MG63 (cell line): Measurements from ENCODE around the gene FBN3. TPM values are rescaled to one million over a fixed set of nuclear protein-coding genes. Genes with fewer than 3 reads are reported as not detected.
A peak's percentile ranks its signal among the peaks of the same experiment; 100 is the strongest.
"Not testable (repeated sequence)": the region's sequence is repeated elsewhere in the genome, so short reads cannot be mapped to it uniquely, and the experiment has no call there.

Experiments
- DNase-seq: peaks from one replicate; pipeline ENCODE4 v3.0.0-alpha.2; 2020
- H3K27me3 ChIP-seq: fragments of 250-450 bp; sonication (Bioruptor Pico); 2 replicates; pipeline ENCODE4 v1.5.1; 2020; ENCODE audit warnings: mild to moderate bottlenecking, moderate library complexity
- H3K36me3 ChIP-seq: fragments of 250-450 bp; sonication (Bioruptor Pico); 2 replicates; pipeline ENCODE4 v1.5.1; 2020; ENCODE audit warnings: mild to moderate bottlenecking, moderate library complexity
- H3K4me3 ChIP-seq: fragments of 250-450 bp; sonication (Bioruptor Pico); 2 replicates; pipeline ENCODE4 v1.5.1; 2020; ENCODE audit warnings: mild to moderate bottlenecking, moderate library complexity
- H3K9me3 ChIP-seq: fragments of 250-450 bp; sonication (Bioruptor Pico); 2 replicates; pipeline ENCODE4 v1.5.1; 2020; ENCODE audit warnings: mild to moderate bottlenecking, moderate library complexity
- total RNA-seq: library from RNA; depleted of rRNA; stranded (reverse); fragments of >200 nt; shearing (Covaris generic); gene quantifications from 2 replicates; pipeline ENCODE4 v1.2.3, GENCODE V29; 2014; ENCODE audit warnings: low replicate concordance

FBN3 gene
- total RNA-seq, 1 experiment from 2014 or later = not detected

- no peaks in the 10 kb centered on the region for H3K36me3 ChIP-seq
- H3K27me3 ChIP-seq = peaks cover 9% of the 10 kb centered on the region; the same call in 1 of the 2 replicates
- no peak for DNase-seq
- no peaks in the 10 kb centered on the region for H3K9me3 ChIP-seq
- no peak overlapping the region for H3K4me3 ChIP-seq
Observed at GRCh38 chr19:8057545-8058270, 91.7 kb downstream of the FBN3 start.

GRCh38 chr19:8056533-8056932, 92.9 kb downstream of the FBN3 start:
- no peaks in the 10 kb centered on the region for H3K36me3 ChIP-seq
- peaks cover 5% of the 10 kb centered on the region; the same call in 1 of the 2 replicates for H3K27me3 ChIP-seq
- H3K4me3 ChIP-seq = no peak overlapping the region
- no peak for DNase-seq
- H3K9me3 ChIP-seq = no peaks in the 10 kb centered on the region

GRCh38 chr19:8054169-8054568, 95.2 kb downstream of the FBN3 start:
- H3K4me3 ChIP-seq = no peak overlapping the region
- H3K36me3 ChIP-seq = no peaks in the 10 kb centered on the region
- peaks cover 15% of the 10 kb centered on the region for H3K27me3 ChIP-seq
- DNase-seq = no peak
- peaks cover 5% of the 10 kb centered on the region; the same call in 1 of the 2 replicates for H3K9me3 ChIP-seq

GRCh38 chr19:8052464-8052859, 96.9 kb downstream of the FBN3 start, which contains the start of gene CCL25:
CCL25 (plus strand) TSS chr19:8052760; CDS start chr19:8053050, 290 bp downstream.
- Histone ChIP-seq H3K4me3 (no peak within 1 kb of the TSS), H3K36me3 (no peaks in the 10 kb centered on the region), H3K27me3 (peaks cover 28% of the 10 kb centered on the region), H3K9me3 (peaks cover 5% of the 10 kb centered on the region; the same call in 1 of the 2 replicates)
- no peak for DNase-seq

- Histone ChIP-seq H3K36me3 (no peaks in the 10 kb centered on the region), H3K9me3 (peaks cover 5% of the 10 kb centered on the region; the same call in 1 of the 2 replicates), H3K27me3 (peaks cover 28% of the 10 kb centered on the region), H3K4me3 (peak overlapping the region; percentile 40)
- DNase-seq = peak; percentile 94
Observed at GRCh38 chr19:8050274-8051096, 98.9 kb downstream of the FBN3 start.

GRCh38 chr19:8046569-8047165, 102.7 kb downstream of the FBN3 start:
- H3K4me3 ChIP-seq = no peak overlapping the region
- peaks cover 30% of the 10 kb centered on the region for H3K27me3 ChIP-seq
- peaks cover 5% of the 10 kb centered on the region; the same call in 1 of the 2 replicates for H3K9me3 ChIP-seq
- no peaks in the 10 kb centered on the region for H3K36me3 ChIP-seq
- DNase-seq = peak; percentile 21

GRCh38 chr19:8045872-8046568, 103.4 kb downstream of the FBN3 start:
- no peaks in the 10 kb centered on the region for H3K36me3 ChIP-seq
- DNase-seq = no peak

GRCh38 chr19:8044018-8044417, 105.4 kb downstream of the FBN3 start:
- no peaks in the 10 kb centered on the region for H3K36me3 ChIP-seq
- H3K9me3 ChIP-seq = no peaks in the 10 kb centered on the region
- no peak for DNase-seq
- no peak overlapping the region for H3K4me3 ChIP-seq
- H3K27me3 ChIP-seq = peaks cover 14% of the 10 kb centered on the region

More at GRCh38 chr19:8045872-8046568, 103.4 kb downstream of the FBN3 start:
- peaks cover 30% of the 10 kb centered on the region for H3K27me3 ChIP-seq
- H3K4me3 ChIP-seq = no peak overlapping the region
- peaks cover 5% of the 10 kb centered on the region; the same call in 1 of the 2 replicates for H3K9me3 ChIP-seq

GRCh38 chr19:8042900-8043299, 106.5 kb downstream of the FBN3 start:
- H3K36me3 ChIP-seq = no peaks in the 10 kb centered on the region
- H3K4me3 ChIP-seq = no peak overlapping the region
- DNase-seq = no peak
- H3K9me3 ChIP-seq = no peaks in the 10 kb centered on the region
- H3K27me3 ChIP-seq = peaks cover 6% of the 10 kb centered on the region; the same call in 1 of the 2 replicates

- H3K9me3 ChIP-seq = no peaks in the 10 kb centered on the region
- no peaks in the 10 kb centered on the region for H3K36me3 ChIP-seq
- H3K27me3 ChIP-seq = peaks cover 9% of the 10 kb centered on the region; the same call in 1 of the 2 replicates
- no peak overlapping the region for H3K4me3 ChIP-seq
- DNase-seq = no peak
Observed at GRCh38 chr19:8041531-8041931, 107.9 kb downstream of the FBN3 start.

- DNase-seq = no peak
- H3K27me3 ChIP-seq = peaks cover 7% of the 10 kb centered on the region; the same call in 1 of the 2 replicates
- no peaks in the 10 kb centered on the region for H3K36me3 ChIP-seq
- H3K4me3 ChIP-seq = no peak overlapping the region
- H3K9me3 ChIP-seq = no peaks in the 10 kb centered on the region
Observed at GRCh38 chr19:8039231-8039630, 110.2 kb downstream of the FBN3 start.

GRCh38 chr19:8038815-8039214, 110.6 kb downstream of the FBN3 start:
- Histone ChIP-seq H3K27me3 (peaks cover 6% of the 10 kb centered on the region; the same call in 1 of the 2 replicates), H3K36me3 (no peaks in the 10 kb centered on the region), H3K4me3 (no peak overlapping the region), H3K9me3 (no peaks in the 10 kb centered on the region)
- no peak for DNase-seq

GRCh38 chr19:8036434-8037099, 112.8 kb downstream of the FBN3 start:
- peaks cover 6% of the 10 kb centered on the region for H3K27me3 ChIP-seq
- H3K36me3 ChIP-seq = no peaks in the 10 kb centered on the region
- H3K9me3 ChIP-seq = no peaks in the 10 kb centered on the region
- DNase-seq = no peak
- no peak overlapping the region for H3K4me3 ChIP-seq

GRCh38 chr19:8034178-8034525, 115.2 kb downstream of the FBN3 start:
- no peaks in the 10 kb centered on the region for H3K9me3 ChIP-seq
- H3K36me3 ChIP-seq = no peaks in the 10 kb centered on the region
- H3K27me3 ChIP-seq = peaks cover 6% of the 10 kb centered on the region
- no peak for DNase-seq
- H3K4me3 ChIP-seq = no peak overlapping the region

GRCh38 chr19:8033287-8034177, 115.9 kb downstream of the FBN3 start:
- not testable (repeated sequence) for H3K36me3 ChIP-seq, H3K4me3 ChIP-seq, H3K27me3 ChIP-seq, H3K9me3 ChIP-seq, DNase-seq
